Endothelial cell of umbilical vein (primary cell): ENCODE results near the gene CDC16. TPM values are rescaled to one million over a fixed set of nuclear protein-coding genes. Genes with fewer than 3 reads are reported as not detected.

Experiments used
- BruUV-seq: library from RNA; stranded (reverse); fragments of 400-500 nt; replicated peaks from 2 replicates; lab custom pipeline; 2021; lab: Mats Ljungman, UMichigan
- CTCF ChIA-PET: fragments of 300-600, 350-600 bp; sonication (Branson Sonifier 250); formaldehyde crosslinking; loops from one replicate; lab custom pipeline; 2021; ENCODE audit warnings: antibody characterized with exemption, inconsistent platforms; lab: Charles Lee
- POLR2A ChIA-PET: fragments of 300-600, 350-600 bp; sonication (Branson Sonifier 250); formaldehyde crosslinking; loops from one replicate; lab custom pipeline; 2021; ENCODE audit warnings: antibody characterized with exemption, inconsistent platforms; lab: Charles Lee
- DNase-seq: peaks from one replicate; pipeline ENCODE4 v3.0.0-alpha.2; 2011; ENCODE audit warnings: low read depth, low spot score
- FAIRE-seq: peaks from 2 replicates; lab custom pipeline; 2011; peaks lifted over from hg19 to GRCh38; lab: Jason Lieb, UNC
- H2AFZ ChIP-seq: 2 replicates; pipeline ENCODE4 v1.6.0; 2012; ENCODE audit warnings: low read depth, low read length, control low read depth, inconsistent platforms
- H3K27ac ChIP-seq: 2 replicates; pipeline ENCODE4 v1.5.1; 2011; ENCODE audit warnings: low read depth, mild to moderate bottlenecking, control low read depth, low read length, moderate library complexity; ENCODE audit not compliant: insufficient read depth
- H3K27me3 ChIP-seq, 2 experiments: 2 replicates each; pipeline versions ENCODE4 v1.6.0 to v1.6.1; 2011; ENCODE audit warnings: low read length in 2 of 2, mixed read lengths in 1 of 2; ENCODE audit not compliant: control insufficient read depth in 2 of 2, insufficient read depth in 2 of 2
- H3K36me3 ChIP-seq, 2 experiments: 2 replicates in 1 of 2; 3 replicates in 1 of 2; pipeline ENCODE4 v1.5.1; 2011; ENCODE audit warnings: low read length in 2 of 2, mild to moderate bottlenecking in 1 of 2, moderate library complexity in 1 of 2; ENCODE audit not compliant: control insufficient read depth in 2 of 2, insufficient read depth in 2 of 2; ENCODE audit errors: extremely low read depth in 1 of 2
- H3K4me1 ChIP-seq: 3 replicates; pipeline ENCODE4 v1.5.1; 2011; ENCODE audit warnings: mild to moderate bottlenecking, low read length; ENCODE audit not compliant: control insufficient read depth, insufficient read depth; ENCODE audit errors: extremely low read depth
- H3K4me2 ChIP-seq: 2 replicates; pipeline ENCODE4 v1.6.1; 2011; ENCODE audit warnings: low read length, control low read depth, mixed read lengths; ENCODE audit not compliant: insufficient read depth
- H3K4me3 ChIP-seq, 3 experiments: fragments of 200-600 bp in 1 of 3; sonication (generic), shearing (Covaris generic) in 1 of 3; replicated peaks in 1 of 3; 2 replicates each; pipeline ENCODE4 v1.5.1; 2011 to 2016; ENCODE audit warnings: control low read depth in 3 of 3, low read length in 3 of 3, mild to moderate bottlenecking in 2 of 3, inconsistent platforms in 1 of 3, low read depth in 1 of 3, moderate library complexity in 1 of 3; ENCODE audit not compliant: insufficient read depth in 1 of 3
- H3K79me2 ChIP-seq: 2 replicates; pipeline ENCODE4 v1.6.0; 2012; ENCODE audit warnings: low read length, inconsistent platforms; ENCODE audit not compliant: control insufficient read depth, insufficient read depth
- H3K9ac ChIP-seq: replicated peaks from 2 replicates; pipeline ENCODE3; 2011; ENCODE audit warnings: low read length, control low read depth; ENCODE audit not compliant: insufficient read depth; ENCODE audit errors: extremely low read depth
- H3K9me1 ChIP-seq: replicated peaks from 3 replicates; pipeline ENCODE4 v1.6.0; 2011; ENCODE audit warnings: mild to moderate bottlenecking, low read length; ENCODE audit not compliant: control insufficient read depth, insufficient read depth; ENCODE audit errors: extremely low read depth
- H3K9me3 ChIP-seq: replicated peaks from 2 replicates; pipeline ENCODE4 v1.5.1; 2012; ENCODE audit warnings: low read length, inconsistent platforms; ENCODE audit not compliant: control insufficient read depth, insufficient read depth
- H4K20me1 ChIP-seq: replicated peaks from 2 replicates; pipeline ENCODE3; 2011; ENCODE audit warnings: mild to moderate bottlenecking, low read length; ENCODE audit not compliant: control insufficient read depth, insufficient read depth; ENCODE audit errors: extremely low read depth
- EZH2 ChIP-seq: IDR thresholded peaks from 2 replicates; pipeline ENCODE4 v1.6.1; 2012; ENCODE audit warnings: borderline replicate concordance, low read depth, mild to moderate bottlenecking, moderate library complexity, low read length, inconsistent platforms; ENCODE audit not compliant: severe bottlenecking
- FOS ChIP-seq: IDR thresholded peaks from 2 replicates; pipeline ENCODE4 v1.6.1; 2011; ENCODE audit warnings: mild to moderate bottlenecking, low read length, moderate library complexity, borderline replicate concordance; ENCODE audit not compliant: insufficient read depth
- GATA2 ChIP-seq: IDR thresholded peaks from 2 replicates; pipeline ENCODE4 v1.7.0; 2011; ENCODE audit warnings: low read depth, mild to moderate bottlenecking, moderate library complexity, mixed read lengths, low read length; ENCODE audit not compliant: insufficient read length, insufficient read depth
- JUN ChIP-seq: IDR thresholded peaks from 2 replicates; pipeline ENCODE4 v1.6.1; 2011; ENCODE audit warnings: borderline replicate concordance, low read depth; ENCODE audit not compliant: insufficient read length, insufficient read depth
- MAX ChIP-seq: IDR thresholded peaks from 2 replicates; pipeline ENCODE4 v1.6.1; 2011; ENCODE audit not compliant: insufficient read depth, insufficient read length
- MYC ChIP-seq: IDR thresholded peaks from one replicate; pipeline ENCODE4 v1.6.1; 2011; ENCODE audit warnings: mild to moderate bottlenecking, low read depth, low read length
- POLR2A ChIP-seq: IDR thresholded peaks from 2 replicates; pipeline ENCODE4 v1.6.1; 2012; ENCODE audit warnings: low read depth, mild to moderate bottlenecking, control low read depth, low read length
- POLR2AphosphoS5 ChIP-seq: IDR thresholded peaks from 2 replicates; pipeline ENCODE4 v1.6.1; 2012; ENCODE audit warnings: low read depth, mild to moderate bottlenecking, control low read depth, low read length, moderate library complexity; ENCODE audit not compliant: insufficient read depth
- dilution Hi-C: fragments of 300-500 bp; cut with MboI; formaldehyde crosslinking; loops from one replicate; pipeline ENCODE4 v1.15.0; 2019; ENCODE audit warnings: low sequenced_read_pairs; ENCODE audit not compliant: extremely low pct_ligation_motif_present
- intact Hi-C: fragments of 100-400 bp; cut with micrococcal nuclease; formaldehyde crosslinking; loops from one replicate; pipeline ENCODE4 v1.10.0; 2022
- polyA plus RNA-seq, 4 experiments: library from polyadenylated mRNA; depleted of rRNA in 3 of 4; stranded (reverse) in 3 of 4; unstranded in 1 of 4; fragments of >200 nt; gene quantifications; 2 replicates each; pipeline versions ENCODE4 v1.2.1 to v1.2.3, GENCODE V29; 2011 to 2012; ENCODE audit warnings: missing spikeins in 1 of 4
- total RNA-seq: library from RNA; stranded (reverse); gene quantifications from 2 replicates; pipeline ENCODE4 v1.2.3, GENCODE V29; 2021
- TF ChIP-seq, protein P1 (sequence below), 2 donors: IDR thresholded peaks; 1 replicate in 1 of 2; 2 replicates in 1 of 2; pipeline ENCODE4 v1.5.1; 2011; ENCODE audit warnings: low read length in 2 of 2, mild to moderate bottlenecking in 2 of 2, moderate library complexity in 2 of 2, control low read depth in 1 of 2, inconsistent platforms in 1 of 2, low read depth in 1 of 2; ENCODE audit not compliant: insufficient read depth in 1 of 2; ENCODE audit errors: extremely low read depth in 1 of 2

CDC16 gene
- total and polyA plus RNA-seq, 2 donors (not counting 3 experiments of a cell fraction or from before 2014, with no cell fraction given): 41.6 to 83.3 TPM

DNA sequence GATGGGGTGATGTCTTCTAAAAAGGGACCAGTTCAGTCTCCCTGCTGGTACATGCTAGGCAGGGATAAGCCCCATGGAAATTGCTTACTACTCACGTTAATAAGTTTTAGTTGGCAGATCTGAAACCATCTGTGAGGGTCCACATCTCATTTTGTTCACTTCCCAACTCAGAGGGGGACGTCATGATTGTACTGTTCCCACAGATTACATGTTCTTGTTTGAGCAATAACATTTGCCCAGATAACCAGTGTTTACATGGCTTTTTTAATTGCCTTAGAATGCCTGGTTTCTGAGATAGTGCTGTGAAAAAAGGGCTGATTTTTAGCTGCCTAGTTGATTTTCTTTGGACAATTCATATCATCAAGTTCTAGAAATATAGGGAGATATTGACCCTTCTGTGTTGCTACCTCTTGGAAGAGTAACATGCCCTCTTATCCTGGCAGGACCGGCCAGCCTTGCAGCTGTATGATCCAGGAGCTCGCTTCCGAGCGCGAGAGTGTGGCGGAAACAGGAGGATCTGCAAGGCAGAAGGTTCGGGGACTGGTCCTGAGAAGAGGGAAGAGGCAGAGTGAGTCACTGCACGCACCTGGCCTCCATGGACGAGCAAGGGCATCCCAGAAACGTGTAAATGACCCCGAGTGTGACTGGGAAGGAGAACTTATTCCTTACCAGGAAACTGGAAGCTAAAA lies 69.8 kb downstream of the CDC16 start:
- ChIA-PET CTCF (no interaction called here), POLR2A (no interaction called here)
- intact Hi-C loops (no loop called here), dilution Hi-C loops (no loop called here)
- Histone ChIP-seq H4K20me1 (no peaks in the 10 kb centered on the region), H3K4me2 (no peak overlapping the region), H3K9me1 (no peaks in the 10 kb centered on the region), H3K79me2 (no peaks in the 10 kb centered on the region), H3K4me3 (no peak overlapping the region), H3K9ac (no peak overlapping the region), H3K9me3 (no peaks in the 10 kb centered on the region), H3K36me3 (peaks cover 7 to 17% of the 10 kb centered on the region in 2 experiments), H3K4me1 (no peaks in the 10 kb centered on the region), H2AFZ (no peak overlapping the region), H3K27ac (no peak overlapping the region), H3K27me3 (no peaks in the 10 kb centered on the region)
- FAIRE-seq (no peak), DNase-seq (no peak)
- TF ChIP-seq MYC (no peak), EZH2 (no peak), FOS (no peak), POLR2A (no peak), GATA2 (no peak), MAX (no peak)
- no TSS peak for BruUV-seq

DNA sequence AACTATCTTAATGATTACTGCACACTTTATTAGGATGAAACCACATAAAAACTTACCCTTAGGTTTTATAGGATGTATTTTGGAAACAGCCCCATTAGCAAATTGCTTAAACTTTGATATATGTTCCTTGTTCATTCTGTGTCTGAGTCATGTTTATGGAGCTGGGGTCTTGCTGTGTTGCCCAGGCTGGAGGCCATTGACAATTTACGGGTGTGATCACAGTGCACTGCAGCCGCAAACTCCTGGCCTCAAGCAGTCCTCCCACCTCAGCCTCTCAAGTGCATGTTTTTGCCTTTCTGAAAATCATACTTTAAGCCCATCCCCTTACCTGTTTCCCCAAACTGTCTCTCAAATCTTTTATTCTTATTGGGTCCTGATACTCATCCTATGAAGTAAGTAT lies 74.4 kb downstream of the CDC16 start:
- Histone ChIP-seq H4K20me1 (no peaks in the 10 kb centered on the region), H3K9me1 (no peaks in the 10 kb centered on the region), H3K4me3 (no peak overlapping the region), H3K9ac (no peak overlapping the region), H3K36me3 (peaks cover 2 to 4% of the 10 kb centered on the region in 2 experiments), H3K79me2 (no peaks in the 10 kb centered on the region), H3K27ac (no peak overlapping the region), H3K9me3 (no peaks in the 10 kb centered on the region), H2AFZ (no peak overlapping the region), H3K27me3 (no peaks in the 10 kb centered on the region), H3K4me2 (no peak overlapping the region), H3K4me1 (peaks cover 9% of the 10 kb centered on the region)
- ChIA-PET POLR2A (no interaction called here), CTCF (no interaction called here)
- no TSS peak for BruUV-seq
- TF ChIP-seq POLR2AphosphoS5 (no peak), JUN (no peak), MYC (no peak), POLR2A (no peak), FOS (no peak), EZH2 (no peak)
- TF ChIP-seq, protein P1, sequence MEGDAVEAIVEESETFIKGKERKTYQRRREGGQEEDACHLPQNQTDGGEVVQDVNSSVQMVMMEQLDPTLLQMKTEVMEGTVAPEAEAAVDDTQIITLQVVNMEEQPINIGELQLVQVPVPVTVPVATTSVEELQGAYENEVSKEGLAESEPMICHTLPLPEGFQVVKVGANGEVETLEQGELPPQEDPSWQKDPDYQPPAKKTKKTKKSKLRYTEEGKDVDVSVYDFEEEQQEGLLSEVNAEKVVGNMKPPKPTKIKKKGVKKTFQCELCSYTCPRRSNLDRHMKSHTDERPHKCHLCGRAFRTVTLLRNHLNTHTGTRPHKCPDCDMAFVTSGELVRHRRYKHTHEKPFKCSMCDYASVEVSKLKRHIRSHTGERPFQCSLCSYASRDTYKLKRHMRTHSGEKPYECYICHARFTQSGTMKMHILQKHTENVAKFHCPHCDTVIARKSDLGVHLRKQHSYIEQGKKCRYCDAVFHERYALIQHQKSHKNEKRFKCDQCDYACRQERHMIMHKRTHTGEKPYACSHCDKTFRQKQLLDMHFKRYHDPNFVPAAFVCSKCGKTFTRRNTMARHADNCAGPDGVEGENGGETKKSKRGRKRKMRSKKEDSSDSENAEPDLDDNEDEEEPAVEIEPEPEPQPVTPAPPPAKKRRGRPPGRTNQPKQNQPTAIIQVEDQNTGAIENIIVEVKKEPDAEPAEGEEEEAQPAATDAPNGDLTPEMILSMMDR (IDR thresholded peaks at IDR 0.05; ENCODE audit: extremely low read depth in 1 of 2, insufficient read depth in 1 of 2, low read depth in 1 of 2, low read length in 2 of 2): no peak
- dilution Hi-C loops (no loop called here), intact Hi-C loops (no loop called here)
- DNase-seq: no peak
- FAIRE-seq: no peak
